Breast epithelium (tissue), 4 donors: ENCODE results near the gene MGAT3. TPM values are rescaled to one million over a fixed set of nuclear protein-coding genes. Genes with fewer than 3 reads are reported as not detected.

Source experiments
- DNase-seq, 2 donors: peaks; one replicate each; pipeline ENCODE4 v3.0.0-alpha.2; 2019; ENCODE audit warnings: low spot score in 2 of 2
- H3K27ac ChIP-seq, 2 donors: fragments of 200-600 bp; sonication (generic) in 1 of 2; one replicate each; pipeline ENCODE4 v1.5.1; 2016 to 2019; ENCODE audit warnings: mild to moderate bottlenecking in 1 of 2
- H3K27me3 ChIP-seq, 2 donors: fragments of 200-600 bp; sonication (generic) in 1 of 2; one replicate each; pipeline versions ENCODE4 v1.5.1 to v1.6.0; 2017 to 2019; ENCODE audit warnings: control low read depth in 1 of 2, mild to moderate bottlenecking in 1 of 2
- H3K36me3 ChIP-seq: fragments of 200-600 bp; one replicate; pipeline ENCODE4 v1.5.1; 2019
- H3K4me1 ChIP-seq, 2 donors: fragments of 200-600 bp; sonication (generic); one replicate each; pipeline ENCODE4 v1.5.1; 2016 to 2019; ENCODE audit warnings: control low read depth in 1 of 2
- H3K4me3 ChIP-seq, 3 donors: fragments of 200-600 bp; sonication (generic); 1 replicate in 2 of 3; 2 replicates in 1 of 3; pipeline ENCODE4 v1.5.1; 2016 to 2019; ENCODE audit warnings: mild to moderate bottlenecking in 3 of 3, moderate library complexity in 2 of 3
- H3K9me3 ChIP-seq, 2 donors: fragments of 200-600 bp; sonication (generic) in 1 of 2; one replicate each; pipeline ENCODE4 v1.5.1; 2016 to 2019; ENCODE audit warnings: control low read depth in 1 of 2
- POLR2A ChIP-seq: fragments of 450-650 bp; IDR thresholded peaks from one replicate; pipeline ENCODE4 v1.6.1; 2016; ENCODE audit warnings: antibody characterized with exemption, mild to moderate bottlenecking, moderate library complexity
- POLR2AphosphoS5 ChIP-seq, 3 donors: sonication (generic); formaldehyde crosslinking; IDR thresholded peaks; one replicate each; pipeline ENCODE4 v1.6.1; 2017; ENCODE audit warnings: antibody characterized with exemption in 3 of 3
- intact Hi-C: fragments of 100-400 bp; cut with DNase I; formaldehyde crosslinking; loops from one replicate; pipeline ENCODE4 v1.15.1; 2023; ENCODE audit warnings: low total_unique reads
- total RNA-seq, 3 donors: library from RNA; depleted of rRNA; stranded (reverse); fragments of >200 nt; gene quantifications; one replicate each; pipeline ENCODE4 v1.1.0, GENCODE V29; 2016
- TF ChIP-seq, protein P1 (sequence below), 3 donors: fragments of 450-650 bp; IDR thresholded peaks; one replicate each; pipeline ENCODE4 v1.5.1; 2016 to 2017; ENCODE audit warnings: antibody characterized with exemption in 3 of 3, mild to moderate bottlenecking in 3 of 3, moderate library complexity in 3 of 3

The MGAT3 gene
- total RNA-seq, 3 donors from 2014 or later: 1.9 to 9.4 (median 3.9) TPM

DNA sequence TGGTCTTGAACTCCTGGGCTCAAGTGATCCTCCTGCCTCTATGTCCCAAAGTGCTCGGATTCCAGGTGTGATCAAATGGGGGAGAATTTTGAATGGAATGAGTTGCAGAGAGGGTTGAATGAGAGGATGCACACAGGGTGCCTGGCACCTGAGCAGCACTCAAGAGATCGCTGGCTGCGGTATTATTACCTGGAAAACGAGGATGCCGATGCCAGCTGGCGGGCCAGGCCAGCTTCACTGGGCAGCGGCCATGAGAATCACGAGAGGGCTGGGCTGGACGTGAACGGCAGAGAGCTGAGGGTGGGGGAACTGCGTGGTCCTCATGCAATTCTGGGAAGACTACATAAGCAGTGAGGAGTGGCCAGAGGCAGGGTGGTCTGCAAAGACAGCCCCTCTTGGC, 2.9 kb downstream of the MGAT3 start:
- intact Hi-C loops: loop anchor here (5.0 kb wide), 1 partner anchor 1548 kb away; no protein-coding TSS in a partner anchor
- DNase-seq: no peak
- Histone ChIP-seq H3K27me3 (peaks cover 4 to 6% of the 10 kb centered on the region in 2 donors), H3K36me3 (no peaks in the 10 kb centered on the region), H3K4me1 (peaks cover 0 to 7% of the 10 kb centered on the region in 2 donors), H3K27ac (no peak overlapping the region), H3K9me3 (no peaks in the 10 kb centered on the region), H3K4me3 (no peak overlapping the region)
- no peak for TF ChIP-seq POLR2A
- no peak for TF ChIP-seq POLR2AphosphoS5 (IDR thresholded peaks at IDR 0.05)
- TF ChIP-seq, protein P1, sequence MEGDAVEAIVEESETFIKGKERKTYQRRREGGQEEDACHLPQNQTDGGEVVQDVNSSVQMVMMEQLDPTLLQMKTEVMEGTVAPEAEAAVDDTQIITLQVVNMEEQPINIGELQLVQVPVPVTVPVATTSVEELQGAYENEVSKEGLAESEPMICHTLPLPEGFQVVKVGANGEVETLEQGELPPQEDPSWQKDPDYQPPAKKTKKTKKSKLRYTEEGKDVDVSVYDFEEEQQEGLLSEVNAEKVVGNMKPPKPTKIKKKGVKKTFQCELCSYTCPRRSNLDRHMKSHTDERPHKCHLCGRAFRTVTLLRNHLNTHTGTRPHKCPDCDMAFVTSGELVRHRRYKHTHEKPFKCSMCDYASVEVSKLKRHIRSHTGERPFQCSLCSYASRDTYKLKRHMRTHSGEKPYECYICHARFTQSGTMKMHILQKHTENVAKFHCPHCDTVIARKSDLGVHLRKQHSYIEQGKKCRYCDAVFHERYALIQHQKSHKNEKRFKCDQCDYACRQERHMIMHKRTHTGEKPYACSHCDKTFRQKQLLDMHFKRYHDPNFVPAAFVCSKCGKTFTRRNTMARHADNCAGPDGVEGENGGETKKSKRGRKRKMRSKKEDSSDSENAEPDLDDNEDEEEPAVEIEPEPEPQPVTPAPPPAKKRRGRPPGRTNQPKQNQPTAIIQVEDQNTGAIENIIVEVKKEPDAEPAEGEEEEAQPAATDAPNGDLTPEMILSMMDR (IDR thresholded peaks at IDR 0.05): no peak

DNA sequence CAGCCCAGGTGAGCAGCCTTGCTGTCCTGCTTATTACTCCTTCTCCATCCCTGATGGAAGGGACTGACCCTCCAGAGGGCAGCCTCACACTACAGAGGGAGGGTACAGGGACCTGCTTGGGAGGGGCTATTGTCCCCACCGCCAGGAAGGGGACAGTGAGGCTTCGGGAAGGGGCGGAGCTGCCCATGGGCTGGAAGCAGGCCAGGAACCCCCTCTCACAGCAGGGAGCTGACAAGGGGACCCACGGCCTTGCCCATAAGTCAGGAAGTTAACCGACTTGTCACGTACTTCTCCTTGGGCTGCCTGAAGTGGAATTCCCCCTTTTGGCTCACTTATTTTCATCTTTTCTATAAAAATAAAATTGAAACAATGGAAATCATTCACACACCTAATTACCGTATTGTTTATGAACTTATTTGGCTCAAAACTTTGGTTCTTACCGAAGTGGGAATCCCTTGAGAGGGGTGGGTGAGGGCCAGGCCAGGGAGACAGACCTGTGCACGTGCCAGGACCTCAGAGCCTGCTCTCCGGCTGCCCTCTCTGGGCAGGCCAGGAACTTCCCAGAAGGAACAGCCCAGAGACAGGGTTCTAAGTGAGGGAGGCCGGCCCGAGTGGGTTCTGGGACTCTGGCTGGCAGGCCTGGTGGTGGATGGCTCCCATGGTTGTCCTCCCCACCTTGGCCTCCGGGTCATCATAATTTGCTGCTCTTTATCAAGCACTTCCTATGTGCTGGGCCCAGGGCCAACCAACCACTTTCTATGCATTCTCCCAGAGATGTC, 5.8 kb downstream of the MGAT3 start:
- no peak overlapping the region for H3K4me3 ChIP-seq
- no peaks in the 10 kb centered on the region for H3K36me3 ChIP-seq
- peaks cover 0 to 3% of the 10 kb centered on the region in 2 donors for H3K4me1 ChIP-seq
- intact Hi-C loops: loop anchor here (5.0 kb wide), 1 partner anchor 1545 kb away; no protein-coding TSS in a partner anchor
- peaks cover 4 to 5% of the 10 kb centered on the region in 2 donors for H3K27me3 ChIP-seq
- H3K9me3 ChIP-seq: no peaks in the 10 kb centered on the region
- TF ChIP-seq, protein P1 (IDR thresholded peaks at IDR 0.05): no peak
- no peak for TF ChIP-seq POLR2AphosphoS5 (IDR thresholded peaks at IDR 0.05)
- no peak for TF ChIP-seq POLR2A
- DNase-seq: no peak
- peak overlapping the region; percentile 67 to 84 for H3K27ac ChIP-seq

GRCh38 chr22:39463277-39463676, 6.5 kb downstream of the MGAT3 start:
- no peak for DNase-seq
- H3K4me3 ChIP-seq: no peak overlapping the region
- peaks cover 0 to 2% of the 10 kb centered on the region in 2 donors for H3K27me3 ChIP-seq
- no peaks in the 10 kb centered on the region for H3K9me3 ChIP-seq
- no peaks in the 10 kb centered on the region for H3K4me1 ChIP-seq
- TF ChIP-seq POLR2AphosphoS5 (IDR thresholded peaks at IDR 0.05) (no peak), POLR2A (no peak)
- TF ChIP-seq, protein P1 (IDR thresholded peaks at IDR 0.05): no peak
- H3K27ac ChIP-seq: peak overlapping the region; percentile 67 to 84
- H3K36me3 ChIP-seq: no peaks in the 10 kb centered on the region
- intact Hi-C loops: loop anchor here (5.0 kb wide), 1 partner anchor 1544 kb away; no protein-coding TSS in a partner anchor

GRCh38 chr22:39463931-39464390, 7.1 kb downstream of the MGAT3 start:
- DNase-seq: peak in 1 of 2 donors; percentile 78
- no peaks in the 10 kb centered on the region for H3K36me3 ChIP-seq
- H3K27me3 ChIP-seq: no peaks in the 10 kb centered on the region
- H3K9me3 ChIP-seq: no peaks in the 10 kb centered on the region
- H3K4me3 ChIP-seq: no peak overlapping the region
- H3K27ac ChIP-seq: peak overlapping the region; percentile 67 to 84
- intact Hi-C loops: loop anchor here (5.0 kb wide), 1 partner anchor 1543 kb away; no protein-coding TSS in a partner anchor
- TF ChIP-seq POLR2AphosphoS5 (IDR thresholded peaks at IDR 0.05) (peak in 1 of 3 donors; percentile 40), POLR2A (no peak)
- TF ChIP-seq, protein P1 (IDR thresholded peaks at IDR 0.05): no peak
- no peaks in the 10 kb centered on the region for H3K4me1 ChIP-seq
